Stimulated activated naive CD4-positive, alpha-beta T cell (primary cell): ENCODE results near the gene TMED10.
"Not testable (repeated sequence)": the region's sequence is repeated elsewhere in the genome, so short reads cannot be mapped to it uniquely, and the experiment has no call there.

Source experiments
- DNase-seq, 6 experiments: peaks; one replicate each; lab custom pipeline; 2025; lab: John Stamatoyannopoulos, UW

Gene TMED10

GRCh38 chr14:75190023-75190422 lies 13.6 kb upstream of the TMED10 start:
- DNase-seq, result no peak

DNA sequence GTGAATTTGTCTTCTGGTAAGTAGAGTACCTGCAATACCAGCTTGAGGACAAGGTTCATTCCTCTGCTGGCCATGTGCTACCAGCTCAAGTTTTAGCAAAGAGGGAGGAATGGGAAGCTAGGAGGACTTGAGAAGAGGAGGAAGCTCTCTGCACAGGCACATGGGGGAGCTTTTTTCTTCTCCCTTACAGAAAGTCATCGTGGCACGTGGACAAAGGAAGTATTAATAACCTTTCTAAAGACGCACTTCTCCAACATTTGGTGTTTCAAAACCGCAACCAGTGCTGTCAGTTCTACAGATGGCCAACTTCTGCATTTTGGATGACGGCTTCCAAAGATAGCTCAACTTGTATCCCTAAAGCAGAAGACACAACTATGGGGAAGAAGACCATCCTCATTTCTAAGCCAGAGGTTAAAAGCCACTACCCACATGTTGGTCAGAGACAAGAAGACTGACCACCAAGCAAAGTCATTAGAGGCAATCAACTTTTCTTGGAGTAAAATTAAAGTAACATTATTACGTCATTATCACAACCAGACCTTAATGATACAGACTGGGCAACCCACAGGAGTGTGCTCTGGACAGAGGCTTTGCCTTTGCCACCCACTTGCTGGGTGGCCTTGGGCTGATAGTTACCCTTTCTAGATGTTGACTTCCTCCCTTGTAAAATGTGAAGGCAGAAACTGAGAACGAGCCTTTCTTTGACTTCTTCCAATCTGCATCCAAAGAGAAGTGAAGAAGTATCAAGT lies 12.3 kb upstream of the TMED10 start:
- DNase-seq, result no peak

DNA sequence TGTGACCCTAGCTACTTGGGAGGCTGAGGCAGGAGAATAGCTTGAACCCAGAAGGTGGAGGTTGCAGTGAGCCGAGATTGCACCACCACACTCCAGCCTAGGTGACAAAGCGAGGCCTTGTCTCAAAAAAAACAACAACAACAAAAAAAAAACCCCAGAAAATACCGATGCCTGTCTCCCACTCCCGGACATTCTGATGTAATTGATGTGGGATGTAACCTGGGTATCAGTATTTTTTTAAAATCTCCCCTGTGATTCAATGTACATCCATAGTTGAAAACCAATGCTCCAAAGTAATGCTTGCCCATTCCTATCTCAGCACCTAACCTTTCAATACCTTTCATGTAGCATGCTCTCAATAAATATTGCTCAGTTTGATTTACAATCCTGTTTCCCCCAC lies 11.7 kb upstream of the TMED10 start:
- no peak for DNase-seq

DNA sequence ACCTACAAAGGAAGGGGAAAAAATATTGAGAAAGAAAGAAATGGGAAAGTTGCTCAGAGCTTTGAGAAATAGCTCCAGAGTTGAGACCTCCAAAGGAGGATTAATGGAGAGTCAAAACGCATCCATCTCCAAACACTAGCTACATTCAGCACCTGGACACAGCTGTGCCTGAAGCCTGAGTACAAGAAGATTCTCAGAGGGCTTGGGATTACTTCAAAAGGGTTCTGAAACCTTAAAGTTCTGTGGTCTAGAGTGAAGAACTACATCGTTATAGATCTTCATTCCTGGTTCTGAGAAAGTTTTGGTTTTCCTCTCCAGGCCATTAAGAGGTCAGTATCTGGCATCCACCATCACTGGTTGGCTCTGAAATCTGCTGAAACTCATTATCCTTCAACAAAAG lies 10.5 kb upstream of the TMED10 start:
- DNase-seq, result no peak

DNA sequence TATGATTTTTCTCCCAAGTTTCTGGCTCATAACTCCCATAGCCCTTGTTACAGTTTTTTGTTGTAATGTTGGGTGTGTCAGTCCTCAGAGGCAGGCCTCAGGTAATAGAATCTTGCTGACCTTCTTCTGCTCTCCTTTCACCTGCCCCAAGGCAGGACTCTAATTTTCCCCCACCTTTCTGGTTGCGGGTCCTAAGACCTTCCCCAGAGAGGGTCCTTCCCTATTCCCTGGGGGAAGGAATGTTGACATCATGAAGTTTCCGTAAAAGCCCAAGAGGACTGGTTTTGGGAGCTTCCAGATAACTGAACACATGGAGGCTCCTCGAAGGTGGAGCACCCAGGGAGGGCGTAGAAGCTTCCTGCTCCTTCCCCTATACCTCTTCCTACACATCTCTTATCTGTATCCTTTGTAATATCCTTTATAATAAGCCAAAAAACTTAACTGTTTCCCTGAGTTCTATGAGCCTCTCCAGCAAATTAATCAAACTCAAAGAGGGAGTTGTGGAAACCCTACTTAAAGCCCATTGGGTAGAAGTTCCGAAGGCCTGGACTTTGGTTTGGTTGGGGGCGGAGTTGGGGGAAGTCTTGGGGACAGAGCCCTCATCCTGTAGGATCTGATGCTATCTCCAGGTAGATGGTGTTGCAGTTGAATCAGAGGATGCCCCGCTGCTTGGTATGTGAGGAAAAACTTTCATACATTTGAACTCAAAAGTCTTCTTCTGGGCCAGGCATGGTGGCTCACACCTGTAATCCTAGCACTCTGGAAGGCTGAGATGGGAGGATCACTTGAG lies 9.0 kb upstream of the TMED10 start:
- no peak for DNase-seq

GRCh38 chr14:75184492-75184891 lies 8.1 kb upstream of the TMED10 start:
- DNase-seq, result no peak

GRCh38 chr14:75184039-75184438 lies 7.6 kb upstream of the TMED10 start:
- no peak for DNase-seq

DNA sequence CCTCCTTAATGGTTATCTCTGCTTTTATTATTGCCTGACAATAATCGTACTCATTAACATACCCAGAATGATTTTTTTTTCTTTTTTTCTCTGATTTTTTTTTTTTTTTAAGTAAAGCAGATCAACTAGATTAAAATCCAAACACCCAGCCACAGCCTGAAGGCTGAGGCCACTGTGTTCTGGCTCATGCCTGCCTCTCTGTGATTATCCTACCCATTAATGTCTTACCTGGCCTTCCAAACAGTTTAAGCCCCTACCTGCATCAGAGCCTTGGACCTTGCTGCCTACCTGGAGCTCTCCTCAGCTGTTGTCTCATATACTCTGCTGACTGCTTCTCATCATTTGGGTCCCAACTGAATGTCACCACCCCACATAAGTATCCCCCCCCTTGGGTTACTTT lies 6.8 kb upstream of the TMED10 start:
- no peak for DNase-seq

- no peak for DNase-seq
Measured at GRCh38 chr14:75182821-75183220, 6.4 kb upstream of the TMED10 start.

DNA sequence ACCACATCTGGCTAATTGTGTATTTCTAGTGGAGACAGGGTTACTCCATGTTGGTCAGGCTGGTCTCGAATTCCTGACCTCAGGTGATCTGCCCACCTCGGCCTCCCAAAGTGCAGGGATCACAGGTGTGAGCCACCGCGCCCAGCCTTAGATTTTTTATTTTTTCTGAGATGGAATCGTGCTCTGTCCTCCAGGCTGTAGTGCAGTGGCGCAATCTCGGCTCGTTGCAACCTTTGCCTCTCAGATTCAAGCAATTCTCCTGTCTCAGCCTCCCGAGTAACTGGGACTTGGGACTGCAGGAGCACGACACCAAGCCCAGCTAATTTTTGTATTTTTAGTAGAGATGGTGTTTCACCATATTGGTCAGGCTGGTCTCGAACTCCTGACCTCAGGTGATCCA lies 5.8 kb upstream of the TMED10 start:
- not testable (repeated sequence) for DNase-seq

- DNase-seq, result no peak
Measured at GRCh38 chr14:75181293-75182062, 5.1 kb upstream of the TMED10 start.

DNA sequence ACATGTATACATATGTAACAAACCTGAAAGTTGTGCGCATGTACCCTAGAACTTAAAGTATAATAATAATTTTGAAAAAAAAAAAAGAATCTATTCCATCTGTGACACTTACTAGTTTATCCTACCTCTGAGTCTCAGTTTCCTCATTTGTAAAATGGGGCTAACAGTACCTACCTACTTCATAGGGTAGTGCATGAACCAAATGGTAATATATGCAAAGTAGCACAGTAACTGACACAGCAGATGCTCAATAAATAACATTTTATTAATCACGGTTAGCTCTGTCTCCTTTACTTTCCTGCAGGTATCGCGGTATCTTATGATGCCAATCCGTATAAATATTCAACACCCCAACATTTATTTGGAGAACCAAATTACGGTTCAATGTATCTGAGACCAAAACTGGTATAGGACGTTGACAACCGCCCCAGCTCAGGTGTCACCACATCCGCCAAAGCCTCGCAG lies 703 bp downstream of the TMED10 start:
- DNase-seq, result no peak

GRCh38 chr14:75174066-75174465 lies 2.3 kb downstream of the TMED10 start:
- DNase-seq, result no peak

DNA sequence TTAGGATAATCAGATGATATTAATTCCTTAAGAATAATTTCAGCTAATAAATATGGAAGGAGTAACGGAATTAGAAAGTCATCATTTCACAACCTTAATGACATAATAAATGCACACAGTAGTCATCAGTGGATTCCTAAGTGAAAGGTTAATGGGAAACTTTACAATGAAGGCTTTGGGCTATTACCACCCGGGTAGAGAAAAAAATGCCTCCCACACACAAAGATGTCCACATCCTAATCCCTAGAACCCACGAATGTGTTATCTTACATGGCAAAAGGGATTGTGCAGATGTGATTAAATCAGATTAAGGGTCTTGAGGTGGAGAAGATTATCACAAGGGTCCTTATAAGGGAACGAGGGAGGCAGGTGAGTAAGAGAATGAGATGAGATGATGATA lies 5.6 kb downstream of the TMED10 start:
- DNase-seq, result no peak

DNA sequence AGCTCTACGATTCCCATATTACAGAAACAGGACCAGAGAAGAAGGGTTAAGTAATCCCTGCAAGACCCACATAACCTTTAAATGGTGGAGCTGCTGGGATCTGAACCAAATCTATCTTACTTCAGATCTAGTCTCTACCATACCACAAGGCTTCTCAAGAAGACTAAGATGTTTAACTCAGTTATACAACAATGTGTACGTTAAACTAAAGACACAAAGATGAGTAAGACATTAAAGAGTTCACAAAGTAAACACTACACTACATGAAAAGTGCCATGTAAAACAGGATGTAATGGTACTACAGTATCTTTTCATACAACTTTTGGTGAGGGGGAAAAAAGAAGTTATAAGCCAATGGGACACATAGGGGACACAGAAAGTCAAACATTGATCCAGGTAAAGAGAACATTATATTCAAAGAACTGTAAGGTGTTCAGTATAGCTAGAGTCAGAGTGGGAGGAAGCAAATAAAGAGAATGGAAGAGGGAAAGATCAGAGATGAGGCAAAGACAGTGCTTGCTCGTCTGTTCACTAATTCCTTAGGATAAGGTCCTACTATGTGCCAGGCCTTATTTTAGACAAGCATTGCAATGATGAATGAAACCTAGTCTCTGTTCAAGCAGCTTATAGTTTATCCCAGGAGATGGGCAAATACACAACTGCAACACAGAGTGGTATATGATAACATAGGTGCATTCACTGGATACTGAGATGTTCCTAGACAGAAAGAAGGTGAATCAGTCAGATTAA lies 7.7 kb downstream of the TMED10 start:
- no peak for DNase-seq

DNA sequence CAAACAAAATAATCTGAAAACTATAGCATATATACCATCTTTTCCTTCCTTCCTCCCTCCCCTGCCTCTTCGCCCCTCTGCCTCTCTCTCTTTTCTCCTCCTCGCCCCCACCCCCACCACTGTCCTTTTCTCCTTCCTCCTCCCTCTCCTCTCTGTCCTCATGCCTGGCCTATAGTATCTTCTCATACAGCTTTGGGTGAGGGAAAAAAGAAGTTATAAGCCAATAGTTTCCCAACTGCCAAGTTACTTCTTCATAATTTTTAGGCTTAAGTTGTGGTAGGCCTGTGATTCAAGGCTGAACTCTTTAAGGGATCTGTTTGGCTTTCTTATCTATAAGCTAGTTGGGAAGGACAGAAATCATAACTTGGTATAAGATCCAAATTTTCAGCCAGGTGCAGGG lies 9.1 kb downstream of the TMED10 start:
- no peak for DNase-seq

- DNase-seq, result no peak
Measured at GRCh38 chr14:75165586-75166391, 10.6 kb downstream of the TMED10 start.

DNA sequence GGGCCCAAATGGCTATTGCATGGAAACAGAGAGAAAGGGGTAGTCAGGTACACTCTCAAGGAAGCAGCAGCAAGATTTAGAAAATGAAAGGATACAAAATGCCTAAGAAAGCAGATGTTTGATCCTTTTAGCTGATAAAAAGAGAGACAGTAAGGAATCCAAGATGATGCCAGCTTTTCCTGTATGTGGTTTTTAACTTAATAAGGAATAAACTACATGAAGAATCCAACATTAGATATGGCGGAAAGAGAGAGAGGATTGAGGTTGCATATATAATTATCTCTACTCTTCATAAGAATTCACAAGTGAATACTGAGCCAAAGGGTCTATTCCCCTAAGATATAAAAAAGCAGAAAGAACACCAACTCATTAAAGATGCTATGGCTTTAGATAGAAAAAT lies 11.6 kb downstream of the TMED10 start:
- no peak for DNase-seq

- no peak for DNase-seq
Measured at GRCh38 chr14:75163677-75164076, 12.7 kb downstream of the TMED10 start.

GRCh38 chr14:75162631-75163030 lies 13.8 kb downstream of the TMED10 start:
- DNase-seq, result no peak
